Measurements from ENCODE around the gene DCP1A. TPM values are rescaled to one million over a fixed set of nuclear protein-coding genes. Genes with fewer than 3 reads are reported as not detected.

The DCP1A gene
- total and polyA plus RNA-seq, 2 of the 13 experiments (the other 11 are each of a cell fraction or from before 2014, with no cell fraction given) = 14.2 to 41.2 TPM

DNA sequence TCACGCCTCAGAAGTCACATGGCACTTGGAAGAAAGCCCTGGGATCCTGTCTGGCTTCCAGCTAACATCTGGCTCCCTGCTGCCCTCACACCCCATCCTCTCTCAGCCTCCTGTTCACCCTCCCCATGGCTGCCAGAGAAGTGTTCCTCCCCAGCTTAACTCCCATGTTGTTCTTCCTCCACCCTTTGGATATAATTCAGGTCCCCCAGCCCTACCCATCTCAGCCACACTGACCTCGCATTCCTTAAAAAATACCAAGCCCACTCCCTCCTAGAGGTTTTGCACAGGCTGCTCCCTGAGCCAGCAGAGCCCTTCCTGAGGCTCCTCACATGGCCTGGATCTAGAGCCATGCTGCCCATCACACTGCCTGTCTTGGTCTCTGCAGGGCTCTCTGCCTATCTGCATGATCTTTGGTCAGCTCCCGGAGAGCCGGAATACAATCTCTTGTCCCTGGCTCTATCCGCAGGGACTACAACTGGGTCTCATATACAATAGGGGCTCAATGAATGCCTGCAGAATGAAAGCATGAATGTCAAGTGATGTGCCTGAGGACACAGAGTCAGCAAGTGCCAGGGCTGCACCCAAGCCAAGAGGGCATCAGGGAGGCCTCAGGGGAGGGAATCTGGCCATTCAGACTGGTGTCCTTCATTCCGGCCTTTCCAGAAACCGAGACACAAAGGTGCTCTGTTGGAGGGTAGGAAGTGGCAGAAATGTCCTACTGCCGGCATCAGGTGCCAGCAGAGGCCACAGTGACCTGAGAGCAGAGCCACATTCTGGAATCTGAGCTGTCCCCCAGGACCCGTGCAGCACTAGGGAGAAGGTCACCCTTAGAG lies 87.7 kb downstream of the DCP1A start (continued):
- TF ChIP-seq, protein P1, sequence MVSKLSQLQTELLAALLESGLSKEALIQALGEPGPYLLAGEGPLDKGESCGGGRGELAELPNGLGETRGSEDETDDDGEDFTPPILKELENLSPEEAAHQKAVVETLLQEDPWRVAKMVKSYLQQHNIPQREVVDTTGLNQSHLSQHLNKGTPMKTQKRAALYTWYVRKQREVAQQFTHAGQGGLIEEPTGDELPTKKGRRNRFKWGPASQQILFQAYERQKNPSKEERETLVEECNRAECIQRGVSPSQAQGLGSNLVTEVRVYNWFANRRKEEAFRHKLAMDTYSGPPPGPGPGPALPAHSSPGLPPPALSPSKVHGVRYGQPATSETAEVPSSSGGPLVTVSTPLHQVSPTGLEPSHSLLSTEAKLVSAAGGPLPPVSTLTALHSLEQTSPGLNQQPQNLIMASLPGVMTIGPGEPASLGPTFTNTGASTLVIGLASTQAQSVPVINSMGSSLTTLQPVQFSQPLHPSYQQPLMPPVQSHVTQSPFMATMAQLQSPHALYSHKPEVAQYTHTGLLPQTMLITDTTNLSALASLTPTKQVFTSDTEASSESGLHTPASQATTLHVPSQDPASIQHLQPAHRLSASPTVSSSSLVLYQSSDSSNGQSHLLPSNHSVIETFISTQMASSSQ (IDR thresholded peaks at IDR 0.05; ENCODE audit: low read depth) = no peak
- TF ChIP-seq, protein P1 (CRISPR knock-in tag; IDR thresholded peaks at IDR 0.05; ENCODE audit: borderline replicate concordance) = no peak
- TF ChIP-seq, protein P2, sequence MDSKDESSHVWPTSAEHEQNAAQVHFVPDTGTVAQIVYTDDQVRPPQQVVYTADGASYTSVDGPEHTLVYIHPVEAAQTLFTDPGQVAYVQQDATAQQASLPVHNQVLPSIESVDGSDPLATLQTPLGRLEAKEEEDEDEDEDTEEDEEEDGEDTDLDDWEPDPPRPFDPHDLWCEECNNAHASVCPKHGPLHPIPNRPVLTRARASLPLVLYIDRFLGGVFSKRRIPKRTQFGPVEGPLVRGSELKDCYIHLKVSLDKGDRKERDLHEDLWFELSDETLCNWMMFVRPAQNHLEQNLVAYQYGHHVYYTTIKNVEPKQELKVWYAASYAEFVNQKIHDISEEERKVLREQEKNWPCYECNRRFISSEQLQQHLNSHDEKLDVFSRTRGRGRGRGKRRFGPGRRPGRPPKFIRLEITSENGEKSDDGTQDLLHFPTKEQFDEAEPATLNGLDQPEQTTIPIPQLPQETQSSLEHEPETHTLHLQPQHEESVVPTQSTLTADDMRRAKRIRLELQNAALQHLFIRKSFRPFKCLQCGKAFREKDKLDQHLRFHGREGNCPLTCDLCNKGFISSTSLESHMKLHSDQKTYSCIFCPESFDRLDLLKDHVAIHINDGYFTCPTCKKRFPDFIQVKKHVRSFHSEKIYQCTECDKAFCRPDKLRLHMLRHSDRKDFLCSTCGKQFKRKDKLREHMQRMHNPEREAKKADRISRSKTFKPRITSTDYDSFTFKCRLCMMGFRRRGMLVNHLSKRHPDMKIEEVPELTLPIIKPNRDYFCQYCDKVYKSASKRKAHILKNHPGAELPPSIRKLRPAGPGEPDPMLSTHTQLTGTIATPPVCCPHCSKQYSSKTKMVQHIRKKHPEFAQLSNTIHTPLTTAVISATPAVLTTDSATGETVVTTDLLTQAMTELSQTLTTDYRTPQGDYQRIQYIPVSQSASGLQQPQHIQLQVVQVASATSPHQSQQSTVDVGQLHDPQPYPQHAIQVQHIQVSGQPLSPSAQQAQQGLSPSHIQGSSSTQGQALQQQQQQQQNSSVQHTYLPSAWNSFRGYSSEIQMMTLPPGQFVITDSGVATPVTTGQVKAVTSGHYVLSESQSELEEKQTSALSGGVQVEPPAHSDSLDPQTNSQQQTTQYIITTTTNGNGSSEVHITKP (CRISPR knock-in tag; IDR thresholded peaks at IDR 0.05; ENCODE audit: low read depth) = no peak
- TF ChIP-seq, protein P3, sequence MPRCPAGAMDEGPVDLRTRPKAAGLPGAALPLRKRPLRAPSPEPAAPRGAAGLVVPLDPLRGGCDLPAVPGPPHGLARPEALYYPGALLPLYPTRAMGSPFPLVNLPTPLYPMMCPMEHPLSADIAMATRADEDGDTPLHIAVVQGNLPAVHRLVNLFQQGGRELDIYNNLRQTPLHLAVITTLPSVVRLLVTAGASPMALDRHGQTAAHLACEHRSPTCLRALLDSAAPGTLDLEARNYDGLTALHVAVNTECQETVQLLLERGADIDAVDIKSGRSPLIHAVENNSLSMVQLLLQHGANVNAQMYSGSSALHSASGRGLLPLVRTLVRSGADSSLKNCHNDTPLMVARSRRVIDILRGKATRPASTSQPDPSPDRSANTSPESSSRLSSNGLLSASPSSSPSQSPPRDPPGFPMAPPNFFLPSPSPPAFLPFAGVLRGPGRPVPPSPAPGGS (CRISPR knock-in tag; IDR thresholded peaks at IDR 0.05) = no peak
- no peak for TF ChIP-seq TP53 (CRISPR knock-in tag; conservative IDR thresholded peaks at IDR 0.05)
- TF ChIP-seq, protein P4, sequence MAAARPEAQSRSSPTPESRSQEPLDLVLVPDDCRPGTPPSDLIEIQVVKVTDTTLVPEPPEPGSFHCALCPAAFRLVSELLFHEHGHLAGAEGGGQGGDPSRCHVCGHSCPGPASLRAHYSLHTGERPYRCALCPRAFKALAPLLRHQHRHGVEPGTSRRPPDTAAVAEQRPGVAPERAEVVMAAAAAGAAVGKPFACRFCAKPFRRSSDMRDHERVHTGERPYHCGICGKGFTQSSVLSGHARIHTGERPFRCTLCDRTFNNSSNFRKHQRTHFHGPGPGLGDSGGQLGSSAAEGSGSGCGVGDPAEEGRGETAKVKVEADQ (CRISPR knock-in tag; IDR thresholded peaks at IDR 0.05; ENCODE audit: borderline replicate concordance) = no peak
- TF ChIP-seq JUNB (CRISPR knock-in tag; IDR thresholded peaks at IDR 0.05; ENCODE audit: borderline replicate concordance) = no peak
- no peak for TF ChIP-seq NR1H2 (CRISPR knock-in tag; IDR thresholded peaks at IDR 0.05; ENCODE audit: borderline replicate concordance, low read depth)
- TF ChIP-seq ZNF782 (CRISPR knock-in tag; IDR thresholded peaks at IDR 0.05; ENCODE audit: borderline replicate concordance) = no peak
- no peak for TF ChIP-seq ZNF775 (CRISPR knock-in tag; IDR thresholded peaks at IDR 0.05; ENCODE audit: borderline replicate concordance)
- TF ChIP-seq ZNF709 (CRISPR knock-in tag; IDR thresholded peaks at IDR 0.05) = no peak
- TF ChIP-seq, protein P5, sequence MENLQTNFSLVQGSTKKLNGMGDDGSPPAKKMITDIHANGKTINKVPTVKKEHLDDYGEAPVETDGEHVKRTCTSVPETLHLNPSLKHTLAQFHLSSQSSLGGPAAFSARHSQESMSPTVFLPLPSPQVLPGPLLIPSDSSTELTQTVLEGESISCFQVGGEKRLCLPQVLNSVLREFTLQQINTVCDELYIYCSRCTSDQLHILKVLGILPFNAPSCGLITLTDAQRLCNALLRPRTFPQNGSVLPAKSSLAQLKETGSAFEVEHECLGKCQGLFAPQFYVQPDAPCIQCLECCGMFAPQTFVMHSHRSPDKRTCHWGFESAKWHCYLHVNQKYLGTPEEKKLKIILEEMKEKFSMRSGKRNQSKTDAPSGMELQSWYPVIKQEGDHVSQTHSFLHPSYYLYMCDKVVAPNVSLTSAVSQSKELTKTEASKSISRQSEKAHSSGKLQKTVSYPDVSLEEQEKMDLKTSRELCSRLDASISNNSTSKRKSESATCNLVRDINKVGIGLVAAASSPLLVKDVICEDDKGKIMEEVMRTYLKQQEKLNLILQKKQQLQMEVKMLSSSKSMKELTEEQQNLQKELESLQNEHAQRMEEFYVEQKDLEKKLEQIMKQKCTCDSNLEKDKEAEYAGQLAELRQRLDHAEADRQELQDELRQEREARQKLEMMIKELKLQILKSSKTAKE (CRISPR knock-in tag; IDR thresholded peaks at IDR 0.05; ENCODE audit: borderline replicate concordance) = no peak
- no peak for TF ChIP-seq MTA3 (CRISPR knock-in tag; IDR thresholded peaks at IDR 0.05)
- TF ChIP-seq, protein P6, sequence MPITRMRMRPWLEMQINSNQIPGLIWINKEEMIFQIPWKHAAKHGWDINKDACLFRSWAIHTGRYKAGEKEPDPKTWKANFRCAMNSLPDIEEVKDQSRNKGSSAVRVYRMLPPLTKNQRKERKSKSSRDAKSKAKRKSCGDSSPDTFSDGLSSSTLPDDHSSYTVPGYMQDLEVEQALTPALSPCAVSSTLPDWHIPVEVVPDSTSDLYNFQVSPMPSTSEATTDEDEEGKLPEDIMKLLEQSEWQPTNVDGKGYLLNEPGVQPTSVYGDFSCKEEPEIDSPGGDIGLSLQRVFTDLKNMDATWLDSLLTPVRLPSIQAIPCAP (CRISPR knock-in tag; IDR thresholded peaks at IDR 0.05; ENCODE audit: low read depth) = no peak
